ENCODE measurements around the gene RABL6. TPM values are rescaled to one million over a fixed set of nuclear protein-coding genes. Genes with fewer than 3 reads are reported as not detected.
"Not testable (repeated sequence)": the region's sequence is repeated elsewhere in the genome, so short reads cannot be mapped to it uniquely, and the experiment has no call there.

RABL6 gene
- total RNA-seq, 2 donors from 2014 or later, result 51.5 to 108 TPM

- H3K4me3 Mint-ChIP-seq, result peak overlapping the region; percentile 63
- not testable (repeated sequence) for H3K36me3 Mint-ChIP-seq (ENCODE audit: low read depth); H3K4me1 Mint-ChIP-seq; H3K27me3 Mint-ChIP-seq; H3K9me3 Mint-ChIP-seq
- peak; percentile 72 for ATAC-seq (replicated peaks)
- peak overlapping the region; percentile 81 for H3K27ac Mint-ChIP-seq
Measured at GRCh38 chr9:136766410-136767120, 41.2 kb upstream of the RABL6 start.

- Mint-ChIP-seq H3K36me3 (ENCODE audit: low read depth) (no peaks in the 10 kb centered on the region), H3K27ac (no peak overlapping the region), H3K27me3 (peaks cover 8% of the 10 kb centered on the region), H3K4me1 (peaks cover 10% of the 10 kb centered on the region), H3K4me3 (no peak overlapping the region), H3K9me3 (no peaks in the 10 kb centered on the region)
- peak; percentile 51 for ATAC-seq (replicated peaks)
Measured at GRCh38 chr9:136769710-136770191, 38.0 kb upstream of the RABL6 start.

GRCh38 chr9:136771907-136772415 lies 35.8 kb upstream of the RABL6 start:
- Mint-ChIP-seq H3K36me3 (ENCODE audit: low read depth) (no peaks in the 10 kb centered on the region), H3K9me3 (no peaks in the 10 kb centered on the region), H3K4me1 (peaks cover 6% of the 10 kb centered on the region), H3K4me3 (no peak overlapping the region), H3K27ac (no peak overlapping the region), H3K27me3 (peaks cover 10% of the 10 kb centered on the region)
- ATAC-seq (replicated peaks), result no peak

DNA sequence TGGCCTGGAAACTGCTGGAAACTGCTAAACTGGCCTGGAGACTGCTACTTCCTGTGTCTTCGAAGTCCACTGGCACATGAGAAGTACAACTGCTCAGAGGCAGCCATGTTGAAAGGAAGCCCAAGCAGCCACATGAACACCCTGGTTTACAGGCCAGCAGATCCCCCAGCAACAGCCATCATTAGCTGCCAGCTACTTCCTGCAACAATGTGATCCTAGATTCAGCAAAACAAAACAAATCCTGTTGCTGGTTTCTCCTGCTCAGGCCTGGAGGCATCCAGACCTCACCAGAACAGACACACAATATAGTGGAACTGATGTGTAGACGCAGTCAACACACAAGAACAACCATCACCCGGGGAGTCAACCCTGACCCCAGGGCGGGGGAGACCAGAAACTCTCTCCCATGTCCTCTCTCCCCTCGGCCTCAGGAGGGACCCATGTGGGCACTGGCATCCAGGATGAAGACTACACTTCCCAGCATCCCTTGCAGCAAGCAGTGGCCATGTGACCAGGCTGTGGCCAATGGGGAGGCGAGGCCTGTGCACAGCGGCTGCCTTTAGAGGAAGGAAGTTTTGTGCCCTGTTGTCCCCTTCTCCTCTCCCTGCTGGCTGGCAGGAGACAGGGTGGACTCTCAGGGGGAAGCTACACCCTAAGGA lies 34.2 kb upstream of the RABL6 start:
- Mint-ChIP-seq H3K9me3 (no peaks in the 10 kb centered on the region), H3K27me3 (peaks cover 15% of the 10 kb centered on the region), H3K27ac (no peak overlapping the region), H3K4me1 (peaks cover 4% of the 10 kb centered on the region), H3K36me3 (ENCODE audit: low read depth) (no peaks in the 10 kb centered on the region), H3K4me3 (peak overlapping the region; percentile 26)
- peak; percentile 85 for ATAC-seq (replicated peaks)

GRCh38 chr9:136774416-136775045 lies 33.2 kb upstream of the RABL6 start:
- no peak overlapping the region for H3K4me3 Mint-ChIP-seq
- H3K4me1 Mint-ChIP-seq, result peaks cover 11% of the 10 kb centered on the region
- peaks cover 21% of the 10 kb centered on the region for H3K27me3 Mint-ChIP-seq
- H3K36me3 Mint-ChIP-seq (ENCODE audit: low read depth), result no peaks in the 10 kb centered on the region
- ATAC-seq (replicated peaks), result no peak
- no peaks in the 10 kb centered on the region for H3K9me3 Mint-ChIP-seq
- no peak overlapping the region for H3K27ac Mint-ChIP-seq

DNA sequence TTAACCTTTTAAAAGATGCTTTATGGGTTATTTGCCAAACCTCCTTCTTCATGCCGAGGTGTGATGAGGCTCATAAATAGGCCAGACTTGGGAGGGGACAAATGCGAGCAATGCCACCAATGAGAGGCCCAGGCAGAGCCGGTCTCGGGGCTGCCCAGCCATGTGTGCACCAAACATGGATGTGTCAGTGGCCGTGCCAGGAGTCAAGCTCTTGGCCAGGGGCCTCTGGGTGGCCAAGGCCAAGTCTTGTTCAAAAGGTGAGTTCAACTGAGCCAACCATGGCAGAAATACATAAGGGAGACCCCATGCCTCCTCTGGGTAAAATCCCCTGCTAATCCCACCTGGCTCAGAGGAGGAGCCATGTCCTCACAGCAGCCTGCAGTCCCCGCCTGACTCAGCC lies 32.6 kb upstream of the RABL6 start:
- H3K36me3 Mint-ChIP-seq (ENCODE audit: low read depth), result no peaks in the 10 kb centered on the region
- H3K4me1 Mint-ChIP-seq, result peaks cover 11% of the 10 kb centered on the region
- no peak overlapping the region for H3K4me3 Mint-ChIP-seq
- ATAC-seq (replicated peaks), result no peak
- no peak overlapping the region for H3K27ac Mint-ChIP-seq
- no peaks in the 10 kb centered on the region for H3K9me3 Mint-ChIP-seq
- peaks cover 19% of the 10 kb centered on the region for H3K27me3 Mint-ChIP-seq

DNA sequence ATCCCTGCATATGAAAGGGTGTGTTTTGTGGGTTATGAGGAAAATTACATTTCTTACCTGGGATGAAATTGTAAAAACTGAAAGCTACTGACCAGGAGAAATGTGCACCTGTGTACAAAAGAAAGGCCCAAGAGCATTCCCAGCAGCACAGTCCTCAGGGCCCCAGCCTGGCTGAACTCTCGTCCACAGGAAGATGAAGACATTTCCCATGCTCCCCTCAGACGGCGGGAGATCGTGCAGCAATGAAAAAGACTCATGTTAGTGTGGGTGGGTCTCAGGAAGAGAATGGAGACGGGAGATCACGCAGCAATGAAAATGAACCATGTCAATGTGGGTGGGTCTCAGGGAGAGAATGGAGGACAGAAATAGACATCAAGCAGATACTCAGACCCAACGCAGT lies 30.8 kb upstream of the RABL6 start:
- no peak overlapping the region for H3K27ac Mint-ChIP-seq
- no peaks in the 10 kb centered on the region for H3K36me3 Mint-ChIP-seq (ENCODE audit: low read depth)
- no peak for ATAC-seq (replicated peaks)
- no peak overlapping the region for H3K4me3 Mint-ChIP-seq
- peaks cover 11% of the 10 kb centered on the region for H3K4me1 Mint-ChIP-seq
- no peaks in the 10 kb centered on the region for H3K9me3 Mint-ChIP-seq
- peaks cover 19% of the 10 kb centered on the region for H3K27me3 Mint-ChIP-seq

- Mint-ChIP-seq H3K27me3 (peaks cover 19% of the 10 kb centered on the region), H3K9me3 (no peaks in the 10 kb centered on the region), H3K27ac (no peak overlapping the region), H3K4me3 (no peak overlapping the region), H3K36me3 (ENCODE audit: low read depth) (no peaks in the 10 kb centered on the region), H3K4me1 (peaks cover 11% of the 10 kb centered on the region)
- ATAC-seq (replicated peaks), result no peak
Measured at GRCh38 chr9:136777359-136777758, 30.4 kb upstream of the RABL6 start.

- ATAC-seq (replicated peaks), result no peak
- Mint-ChIP-seq H3K36me3 (ENCODE audit: low read depth) (no peaks in the 10 kb centered on the region), H3K27ac (no peak overlapping the region), H3K4me3 (no peak overlapping the region), H3K9me3 (no peaks in the 10 kb centered on the region), H3K27me3 (peaks cover 19% of the 10 kb centered on the region), H3K4me1 (peaks cover 10% of the 10 kb centered on the region)
Measured at GRCh38 chr9:136779808-136780207, 27.9 kb upstream of the RABL6 start.

- peaks cover 13% of the 10 kb centered on the region for H3K4me1 Mint-ChIP-seq
- ATAC-seq (replicated peaks), result no peak
- H3K36me3 Mint-ChIP-seq (ENCODE audit: low read depth), result no peaks in the 10 kb centered on the region
- no peak overlapping the region for H3K27ac Mint-ChIP-seq
- no peak overlapping the region for H3K4me3 Mint-ChIP-seq
- no peaks in the 10 kb centered on the region for H3K9me3 Mint-ChIP-seq
- peaks cover 15% of the 10 kb centered on the region for H3K27me3 Mint-ChIP-seq
Measured at GRCh38 chr9:136782452-136782851, 25.3 kb upstream of the RABL6 start.

DNA sequence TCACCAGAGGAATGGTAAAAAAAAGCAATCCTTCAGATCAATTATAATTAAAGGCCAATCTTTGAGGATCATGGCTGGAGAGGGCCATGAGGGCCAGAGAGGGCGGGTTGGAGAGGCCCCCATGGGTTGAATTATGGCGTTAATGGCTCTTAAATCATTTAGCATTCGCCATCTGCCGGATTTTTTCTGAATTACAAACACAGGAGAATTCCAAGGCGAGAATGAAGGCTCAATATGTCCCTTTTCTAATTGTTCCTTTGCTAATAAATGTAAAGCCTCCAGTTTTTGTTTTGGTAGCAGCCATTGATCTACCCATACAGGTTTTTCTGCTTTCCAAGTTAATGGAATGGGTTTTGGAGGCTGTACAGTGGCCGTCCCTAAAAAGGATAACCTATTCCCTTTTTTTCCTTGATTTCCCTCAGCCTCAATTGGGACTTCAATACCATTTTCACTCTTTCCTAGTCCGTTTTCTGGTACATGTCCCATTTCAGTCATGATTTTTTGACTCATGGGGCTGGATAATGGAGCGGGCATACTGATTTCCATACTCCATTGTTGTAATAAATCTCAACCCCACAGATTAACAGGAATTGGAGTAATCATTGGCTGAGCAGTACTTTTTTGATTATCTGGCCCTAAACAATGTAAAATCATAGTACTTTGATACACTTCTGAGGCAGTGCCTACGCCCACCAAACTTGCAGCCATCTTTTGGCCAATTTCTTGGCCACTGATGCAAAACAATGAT lies 23.3 kb upstream of the RABL6 start:
- no peak overlapping the region for H3K4me3 Mint-ChIP-seq
- no peaks in the 10 kb centered on the region for H3K36me3 Mint-ChIP-seq (ENCODE audit: low read depth)
- H3K9me3 Mint-ChIP-seq, result no peaks in the 10 kb centered on the region
- peaks cover under 1% of the 10 kb centered on the region for H3K27me3 Mint-ChIP-seq
- peaks cover 18% of the 10 kb centered on the region for H3K4me1 Mint-ChIP-seq
- peak overlapping the region; percentile 18 for H3K27ac Mint-ChIP-seq
- no peak for ATAC-seq (replicated peaks)

GRCh38 chr9:136784997-136785361 lies 22.8 kb upstream of the RABL6 start:
- H3K4me1 Mint-ChIP-seq, result peaks cover 18% of the 10 kb centered on the region

DNA sequence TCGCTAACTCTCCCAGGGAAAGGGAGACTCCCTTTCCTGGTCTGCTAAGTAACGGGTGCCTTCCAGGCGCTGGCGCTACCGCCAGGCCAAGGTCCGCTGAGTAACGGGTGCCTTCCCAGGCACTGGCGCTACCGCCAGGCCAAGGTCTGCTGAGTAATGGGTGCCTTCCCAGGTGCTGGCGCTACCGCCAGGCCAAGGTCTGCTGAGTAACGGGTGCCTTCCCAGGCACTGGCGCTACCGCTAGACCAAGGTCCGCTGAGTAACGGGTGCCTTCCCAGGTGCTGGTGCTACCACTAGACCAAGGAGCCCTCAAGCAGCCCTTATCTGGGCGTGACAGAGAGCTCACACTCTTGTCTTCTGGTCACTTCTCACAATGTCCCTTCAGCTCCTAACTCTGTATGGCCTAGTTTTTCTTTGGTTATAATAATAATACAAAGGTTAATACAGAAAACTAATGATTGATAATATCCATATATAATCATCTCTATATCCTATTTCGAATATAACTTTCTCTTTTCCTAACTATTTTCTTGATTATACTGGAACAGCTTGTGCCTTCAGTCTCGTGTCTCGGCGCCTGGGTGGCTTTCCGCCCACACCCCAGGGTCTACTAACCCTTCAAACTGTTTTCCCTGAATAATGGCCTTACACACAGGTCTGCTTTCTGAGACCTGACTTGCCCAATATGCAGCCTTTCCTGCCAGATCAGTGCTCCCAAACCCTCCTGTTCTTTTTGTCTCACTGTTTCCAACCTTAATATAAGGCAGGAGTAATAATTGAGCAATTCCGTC lies 22.0 kb upstream of the RABL6 start:
- not testable (repeated sequence) for H3K27me3 Mint-ChIP-seq; H3K36me3 Mint-ChIP-seq (ENCODE audit: low read depth); H3K4me3 Mint-ChIP-seq; H3K9me3 Mint-ChIP-seq; ATAC-seq (replicated peaks); H3K27ac Mint-ChIP-seq
- peaks cover 18% of the 10 kb centered on the region for H3K4me1 Mint-ChIP-seq

More at GRCh38 chr9:136784997-136785361, 22.8 kb upstream of the RABL6 start:
- no peaks in the 10 kb centered on the region for H3K36me3 Mint-ChIP-seq (ENCODE audit: low read depth)
- ATAC-seq (replicated peaks), result peak; percentile 74
- H3K9me3 Mint-ChIP-seq, result no peaks in the 10 kb centered on the region
- no peaks in the 10 kb centered on the region for H3K27me3 Mint-ChIP-seq
- no peak overlapping the region for H3K4me3 Mint-ChIP-seq
- peak overlapping the region; percentile 18 for H3K27ac Mint-ChIP-seq

DNA sequence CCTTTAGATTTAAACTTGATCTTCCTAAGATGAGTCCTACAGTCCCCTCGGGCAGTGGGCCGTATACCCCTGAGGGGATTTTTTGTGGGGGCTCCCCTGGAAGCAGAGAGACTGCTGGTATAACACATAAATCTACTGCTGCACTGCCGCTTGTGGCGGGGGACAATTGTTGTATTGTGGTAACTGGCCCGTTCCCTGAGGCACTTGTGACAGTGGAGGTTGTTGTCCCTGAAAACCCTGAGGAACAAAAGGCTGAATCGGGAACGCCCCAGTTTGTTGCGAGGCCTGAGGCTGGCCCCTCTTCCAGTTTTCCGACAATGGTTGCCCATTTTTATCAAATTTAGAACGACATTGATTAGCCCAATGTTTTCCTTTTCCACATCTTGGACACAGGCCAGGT lies 21.3 kb upstream of the RABL6 start:
- Mint-ChIP-seq H3K27me3 (no peaks in the 10 kb centered on the region), H3K9me3 (no peaks in the 10 kb centered on the region), H3K36me3 (ENCODE audit: low read depth) (no peaks in the 10 kb centered on the region), H3K27ac (no peak overlapping the region), H3K4me3 (no peak overlapping the region), H3K4me1 (peaks cover 18% of the 10 kb centered on the region)
- ATAC-seq (replicated peaks), result no peak

Measured in activated T-helper 17 cell treated with anti-CD3 and anti-CD28 coated beads, Interleukin-2, amount 50 U/mL, for 72 hours (primary cell).